ENCODE measurements around the gene ST8SIA1.

- no peak for TF ChIP-seq RAD21 (conservative IDR thresholded peaks at IDR 0.05)
- TF ChIP-seq, protein P1, sequence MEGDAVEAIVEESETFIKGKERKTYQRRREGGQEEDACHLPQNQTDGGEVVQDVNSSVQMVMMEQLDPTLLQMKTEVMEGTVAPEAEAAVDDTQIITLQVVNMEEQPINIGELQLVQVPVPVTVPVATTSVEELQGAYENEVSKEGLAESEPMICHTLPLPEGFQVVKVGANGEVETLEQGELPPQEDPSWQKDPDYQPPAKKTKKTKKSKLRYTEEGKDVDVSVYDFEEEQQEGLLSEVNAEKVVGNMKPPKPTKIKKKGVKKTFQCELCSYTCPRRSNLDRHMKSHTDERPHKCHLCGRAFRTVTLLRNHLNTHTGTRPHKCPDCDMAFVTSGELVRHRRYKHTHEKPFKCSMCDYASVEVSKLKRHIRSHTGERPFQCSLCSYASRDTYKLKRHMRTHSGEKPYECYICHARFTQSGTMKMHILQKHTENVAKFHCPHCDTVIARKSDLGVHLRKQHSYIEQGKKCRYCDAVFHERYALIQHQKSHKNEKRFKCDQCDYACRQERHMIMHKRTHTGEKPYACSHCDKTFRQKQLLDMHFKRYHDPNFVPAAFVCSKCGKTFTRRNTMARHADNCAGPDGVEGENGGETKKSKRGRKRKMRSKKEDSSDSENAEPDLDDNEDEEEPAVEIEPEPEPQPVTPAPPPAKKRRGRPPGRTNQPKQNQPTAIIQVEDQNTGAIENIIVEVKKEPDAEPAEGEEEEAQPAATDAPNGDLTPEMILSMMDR (IDR thresholded peaks at IDR 0.05; ENCODE audit: poor library complexity, severe bottlenecking): no peak
- no peak for TF ChIP-seq EZH2 (IDR thresholded peaks at IDR 0.05; ENCODE audit: borderline replicate concordance, insufficient read depth, low read length, poor library complexity, severe bottlenecking)
- TF ChIP-seq, protein P2, sequence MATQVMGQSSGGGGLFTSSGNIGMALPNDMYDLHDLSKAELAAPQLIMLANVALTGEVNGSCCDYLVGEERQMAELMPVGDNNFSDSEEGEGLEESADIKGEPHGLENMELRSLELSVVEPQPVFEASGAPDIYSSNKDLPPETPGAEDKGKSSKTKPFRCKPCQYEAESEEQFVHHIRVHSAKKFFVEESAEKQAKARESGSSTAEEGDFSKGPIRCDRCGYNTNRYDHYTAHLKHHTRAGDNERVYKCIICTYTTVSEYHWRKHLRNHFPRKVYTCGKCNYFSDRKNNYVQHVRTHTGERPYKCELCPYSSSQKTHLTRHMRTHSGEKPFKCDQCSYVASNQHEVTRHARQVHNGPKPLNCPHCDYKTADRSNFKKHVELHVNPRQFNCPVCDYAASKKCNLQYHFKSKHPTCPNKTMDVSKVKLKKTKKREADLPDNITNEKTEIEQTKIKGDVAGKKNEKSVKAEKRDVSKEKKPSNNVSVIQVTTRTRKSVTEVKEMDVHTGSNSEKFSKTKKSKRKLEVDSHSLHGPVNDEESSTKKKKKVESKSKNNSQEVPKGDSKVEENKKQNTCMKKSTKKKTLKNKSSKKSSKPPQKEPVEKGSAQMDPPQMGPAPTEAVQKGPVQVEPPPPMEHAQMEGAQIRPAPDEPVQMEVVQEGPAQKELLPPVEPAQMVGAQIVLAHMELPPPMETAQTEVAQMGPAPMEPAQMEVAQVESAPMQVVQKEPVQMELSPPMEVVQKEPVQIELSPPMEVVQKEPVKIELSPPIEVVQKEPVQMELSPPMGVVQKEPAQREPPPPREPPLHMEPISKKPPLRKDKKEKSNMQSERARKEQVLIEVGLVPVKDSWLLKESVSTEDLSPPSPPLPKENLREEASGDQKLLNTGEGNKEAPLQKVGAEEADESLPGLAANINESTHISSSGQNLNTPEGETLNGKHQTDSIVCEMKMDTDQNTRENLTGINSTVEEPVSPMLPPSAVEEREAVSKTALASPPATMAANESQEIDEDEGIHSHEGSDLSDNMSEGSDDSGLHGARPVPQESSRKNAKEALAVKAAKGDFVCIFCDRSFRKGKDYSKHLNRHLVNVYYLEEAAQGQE (IDR thresholded peaks at IDR 0.05; ENCODE audit: borderline replicate concordance): no peak
These were observed 21.1 kb downstream of the ST8SIA1 start for GRCh38 chr12:22313286-22313962.

All from neural cell (in vitro differentiated cells).